Effector CD4-positive, alpha-beta T cell (primary cell): ENCODE results near the gene MBNL2.

Source experiments
- DNase-seq: peaks from one replicate; pipeline ENCODE4 v3.0.0-alpha.2; 2020

MBNL2 gene

DNA sequence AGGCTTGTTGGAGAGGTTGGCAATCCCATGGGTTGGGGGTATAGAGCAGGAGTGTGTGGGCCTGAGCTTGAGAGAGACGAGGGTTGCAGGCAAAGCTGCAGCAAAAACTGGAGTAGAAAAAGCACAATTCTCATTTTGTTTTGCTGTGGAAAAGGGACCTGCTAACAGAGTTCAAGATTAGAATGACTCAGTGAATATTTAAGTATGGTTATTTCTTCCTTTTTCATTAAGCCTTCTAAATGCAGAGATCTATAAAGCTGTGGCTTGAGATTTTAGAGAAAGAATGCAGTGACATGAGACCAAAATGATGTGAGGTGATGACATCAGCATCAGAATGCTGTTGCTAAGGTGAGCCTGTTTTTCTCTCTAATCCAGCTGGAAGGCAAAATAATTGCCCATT lies 10.8 kb upstream of the MBNL2 start:
- DNase-seq, result no peak

- DNase-seq, result no peak
Observed at GRCh38 chr13:97212004-97212403, 10.1 kb upstream of the MBNL2 start.

GRCh38 chr13:97212601-97213040 lies 9.5 kb upstream of the MBNL2 start:
- no peak for DNase-seq

DNA sequence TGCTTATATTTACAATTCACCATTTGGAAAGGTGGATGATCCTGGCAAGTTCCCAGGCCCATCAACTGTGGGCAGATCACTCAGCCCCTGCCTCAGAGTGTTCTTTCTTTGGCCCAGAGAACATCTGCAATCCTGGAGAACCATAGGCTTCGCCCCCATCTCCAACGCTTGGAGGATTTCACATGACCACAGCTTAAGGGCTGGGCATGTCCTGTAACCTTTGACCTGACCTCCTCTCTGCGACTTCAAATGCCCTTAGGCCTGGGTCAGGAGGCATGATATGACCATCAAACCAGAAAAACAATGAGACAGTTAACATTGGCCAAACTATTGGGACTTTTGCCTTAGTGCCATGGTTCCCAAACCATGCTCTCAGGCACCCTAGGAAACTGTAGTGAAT lies 7.2 kb upstream of the MBNL2 start:
- DNase-seq, result no peak

DNA sequence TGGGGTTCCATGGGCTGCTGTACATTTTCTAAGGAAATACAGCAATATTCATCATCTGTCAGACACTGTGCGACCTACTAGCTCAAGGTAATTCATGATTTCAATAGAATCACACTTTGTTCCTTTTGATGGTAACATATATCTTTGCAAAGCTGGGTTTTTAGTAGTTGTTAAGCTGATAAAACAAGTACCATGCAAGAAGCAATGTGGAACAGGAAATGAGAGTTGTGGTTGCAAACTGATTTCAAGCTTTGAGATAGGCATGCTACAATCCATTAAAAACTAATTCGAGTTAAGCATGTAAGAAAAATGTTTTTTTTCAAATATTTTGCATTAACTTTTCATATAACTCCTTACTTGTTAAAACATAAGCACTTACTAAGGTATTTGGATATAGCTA lies 6.8 kb upstream of the MBNL2 start:
- DNase-seq, result no peak

DNA sequence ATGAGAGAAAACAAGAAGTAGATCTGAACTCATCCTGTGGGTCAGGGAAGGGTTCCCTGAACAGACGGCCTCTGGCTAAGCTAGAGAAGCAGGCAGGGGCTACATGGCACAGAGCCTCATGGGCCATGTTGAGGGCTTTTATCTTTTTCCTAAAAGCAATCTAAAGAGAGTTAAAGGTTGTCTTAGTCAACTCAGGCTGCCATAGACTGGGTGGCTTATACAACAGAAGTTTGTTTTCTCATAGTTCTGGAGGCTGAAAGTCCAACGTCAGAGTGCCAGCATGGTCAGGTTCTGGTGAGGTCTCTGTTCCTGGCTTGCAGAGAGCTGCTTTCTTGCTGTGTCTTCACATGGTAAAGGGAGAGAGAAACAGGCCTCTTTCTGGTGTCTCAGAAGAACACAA lies 2.9 kb upstream of the MBNL2 start:
- DNase-seq, result no peak

DNA sequence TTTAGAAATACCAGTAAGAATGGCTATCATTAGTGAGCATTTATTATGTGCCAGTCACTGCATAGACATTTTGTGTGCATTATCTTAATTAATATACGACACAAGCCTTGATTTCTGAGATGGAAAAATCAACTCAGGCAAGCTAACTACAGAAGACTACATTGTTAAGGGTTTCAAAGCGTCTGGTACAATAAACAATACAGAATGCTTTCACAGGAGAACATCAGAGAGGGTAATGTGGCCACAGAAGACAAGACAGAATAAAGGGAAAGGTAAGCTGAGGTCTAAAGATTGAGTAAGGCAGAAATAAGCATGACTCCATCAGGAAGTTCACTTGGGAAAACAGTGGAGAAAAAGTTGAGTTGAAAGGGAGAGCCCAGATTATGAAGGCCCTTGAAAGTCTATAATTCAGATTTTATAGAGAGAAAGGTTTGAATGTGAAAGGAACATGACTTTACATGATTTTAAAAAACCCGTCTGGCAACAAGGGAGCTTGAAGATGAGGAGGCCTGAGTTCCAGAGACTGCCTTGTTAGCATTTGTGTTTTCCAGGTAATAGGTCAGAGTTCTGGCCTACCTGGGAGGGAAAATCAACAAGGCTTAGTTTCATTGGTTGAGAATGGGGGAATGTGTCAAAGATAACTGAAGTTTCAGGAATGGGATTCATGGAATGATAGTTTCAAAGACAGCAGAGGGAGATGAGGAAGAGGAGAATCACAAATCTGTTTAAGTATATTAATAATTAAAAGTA lies 1.8 kb upstream of the MBNL2 start:
- DNase-seq, result no peak

DNA sequence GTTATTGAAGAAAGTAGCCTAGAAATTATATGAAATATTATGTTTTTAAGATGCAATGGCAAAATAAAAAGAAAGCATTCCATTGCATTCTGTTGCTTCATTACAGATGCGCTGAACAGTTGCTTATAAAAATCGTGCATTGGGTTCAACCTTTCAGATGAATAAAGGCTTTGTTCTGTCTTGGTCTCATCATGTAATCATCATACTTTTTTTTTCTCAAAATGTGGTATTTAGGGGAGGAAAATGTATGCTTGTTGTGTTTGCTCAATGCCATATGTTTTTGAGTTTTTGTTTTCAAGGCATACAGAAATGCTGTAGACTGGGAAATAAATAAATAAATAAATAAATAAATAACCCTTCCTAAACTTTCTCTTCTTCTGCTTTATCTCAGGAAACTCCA lies 1.1 kb upstream of the MBNL2 start:
- DNase-seq, result no peak

- DNase-seq, result no peak
Observed at GRCh38 chr13:97221466-97221865, 667 bp upstream of the MBNL2 start.

GRCh38 chr13:97223037-97223710 lies 1.0 kb downstream of the MBNL2 start:
- DNase-seq, result no peak

DNA sequence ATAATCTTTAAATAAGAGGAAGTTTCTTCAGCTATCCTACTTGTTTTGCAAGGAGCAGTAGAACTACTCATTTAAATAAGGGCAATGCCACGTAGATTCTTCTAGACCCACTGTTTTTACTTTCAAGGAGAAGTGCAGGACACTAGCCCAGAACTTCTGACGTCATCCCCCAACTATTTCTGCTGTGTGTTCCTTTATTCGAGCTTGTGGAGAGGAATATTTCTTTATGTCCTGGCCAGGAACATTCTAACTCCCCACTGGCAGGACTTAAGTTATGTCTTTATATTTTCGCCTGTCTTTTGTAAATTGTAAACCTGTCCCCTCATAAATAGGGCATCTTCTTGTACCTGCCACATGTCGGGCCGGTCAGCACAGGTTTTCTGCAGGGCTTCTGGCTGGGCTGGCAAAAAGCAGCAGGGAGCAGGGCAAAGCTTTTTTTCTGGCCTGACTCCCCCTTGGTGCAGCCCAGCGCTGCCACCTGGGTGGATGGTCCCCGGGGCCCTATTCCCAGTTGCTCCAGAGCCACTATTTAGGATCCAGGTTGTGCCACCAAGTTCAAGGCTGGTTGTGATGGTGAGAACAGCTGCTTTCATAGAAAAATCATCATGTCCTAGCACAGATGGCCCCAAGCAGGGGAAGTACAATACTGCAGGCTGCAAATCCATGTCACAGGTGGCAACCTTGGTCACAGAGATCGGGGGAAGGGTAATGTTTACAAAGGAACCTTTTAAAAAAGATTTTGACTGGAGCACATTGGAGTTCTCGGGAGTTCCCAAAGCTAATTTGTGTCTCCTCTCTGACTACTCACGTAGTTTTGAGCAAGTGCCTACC lies 1.8 kb downstream of the MBNL2 start:
- no peak for DNase-seq

- peak; percentile 29 for DNase-seq
Observed at GRCh38 chr13:97224544-97225300, 2.6 kb downstream of the MBNL2 start.

GRCh38 chr13:97225533-97225932 lies 3.4 kb downstream of the MBNL2 start:
- DNase-seq, result no peak

DNA sequence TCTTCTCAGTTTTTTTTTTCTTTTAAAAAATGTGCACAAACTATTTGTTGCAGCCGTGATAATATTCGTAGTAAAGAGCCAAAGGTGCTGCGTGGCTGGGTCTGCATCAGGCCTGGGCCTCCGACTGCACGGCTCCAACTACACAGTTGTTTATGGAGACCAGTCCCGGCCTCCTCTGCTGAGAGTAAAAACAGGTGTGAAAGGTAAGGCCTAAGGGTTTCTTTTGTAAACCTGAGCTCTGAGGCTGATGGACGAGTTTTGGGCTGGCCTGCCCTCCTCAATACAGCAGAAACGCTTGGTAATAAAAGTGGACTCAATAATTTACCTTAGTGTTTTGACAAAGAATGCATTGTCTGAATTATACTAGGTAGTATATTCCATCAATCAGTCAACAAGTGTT lies 3.9 kb downstream of the MBNL2 start:
- no peak for DNase-seq

DNA sequence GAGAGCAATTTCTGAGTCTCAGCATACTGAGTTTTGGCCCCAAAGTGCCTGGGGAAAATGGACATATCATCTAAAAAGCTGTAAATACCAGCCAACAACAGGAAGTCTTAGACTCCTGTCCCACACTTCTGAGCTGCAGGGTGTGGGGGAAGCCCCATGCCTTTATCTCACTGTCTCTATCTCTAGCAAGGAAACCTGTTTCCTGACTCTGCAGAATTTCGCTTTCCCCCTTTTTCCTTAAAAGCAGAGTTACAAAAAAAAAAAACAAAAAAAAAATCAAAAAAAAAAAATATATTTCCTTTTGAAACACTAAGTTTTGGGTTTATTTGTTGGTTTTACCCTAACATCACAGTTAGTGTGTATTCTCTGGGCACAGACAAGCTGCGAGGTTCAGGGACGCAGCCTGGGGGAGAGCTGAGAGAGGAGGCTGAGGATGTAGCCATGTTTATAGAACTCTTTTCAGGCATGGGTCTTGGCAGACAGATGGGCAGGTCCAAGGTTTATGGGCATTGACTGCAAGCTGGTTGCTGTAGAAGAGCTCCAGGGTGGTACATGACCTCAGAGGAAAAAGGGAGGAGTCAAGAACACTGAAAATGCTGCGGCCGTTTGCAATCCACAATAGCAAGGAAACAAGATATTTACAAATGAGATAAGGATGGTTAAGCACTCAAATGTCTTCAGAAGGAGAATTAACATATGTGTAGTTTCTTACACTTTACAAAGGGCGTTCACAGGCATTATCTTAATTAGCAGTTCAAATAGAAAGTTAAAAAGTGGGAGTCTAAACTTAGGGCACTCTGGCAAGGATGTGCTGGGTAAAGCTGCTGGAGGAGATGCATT lies 4.9 kb downstream of the MBNL2 start:
- DNase-seq, result peak; percentile 38

DNA sequence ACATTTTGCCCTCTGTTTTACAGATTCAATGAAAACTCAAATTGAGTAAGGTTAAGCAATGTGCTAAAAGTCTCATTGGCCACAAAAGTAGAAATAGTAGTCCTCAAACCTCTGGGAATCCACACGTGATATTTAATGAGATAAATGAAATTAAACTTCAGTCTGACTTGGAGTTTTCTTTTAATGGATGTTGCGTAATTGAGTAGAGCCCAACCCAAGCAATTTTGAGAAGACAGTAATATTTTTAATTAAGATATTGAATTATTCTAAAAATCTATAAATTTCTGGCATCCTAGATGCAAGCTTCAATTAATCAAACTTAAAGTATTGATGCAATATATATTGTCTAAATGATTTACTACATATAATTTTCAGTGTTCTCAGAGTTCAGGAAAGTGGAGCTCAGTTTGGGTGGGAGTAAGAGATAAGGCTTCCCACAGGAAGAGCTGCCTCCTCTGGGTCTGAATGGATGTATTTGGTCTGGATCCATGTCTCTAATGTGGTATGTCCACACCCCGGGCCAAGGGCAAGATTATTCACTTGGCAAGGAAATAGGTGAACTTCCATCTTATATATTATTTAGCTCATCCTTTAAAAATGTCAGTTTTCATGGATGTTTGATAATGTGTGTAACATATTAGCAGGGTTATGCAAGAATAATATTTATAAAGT lies 6.9 kb downstream of the MBNL2 start:
- DNase-seq, result no peak

DNA sequence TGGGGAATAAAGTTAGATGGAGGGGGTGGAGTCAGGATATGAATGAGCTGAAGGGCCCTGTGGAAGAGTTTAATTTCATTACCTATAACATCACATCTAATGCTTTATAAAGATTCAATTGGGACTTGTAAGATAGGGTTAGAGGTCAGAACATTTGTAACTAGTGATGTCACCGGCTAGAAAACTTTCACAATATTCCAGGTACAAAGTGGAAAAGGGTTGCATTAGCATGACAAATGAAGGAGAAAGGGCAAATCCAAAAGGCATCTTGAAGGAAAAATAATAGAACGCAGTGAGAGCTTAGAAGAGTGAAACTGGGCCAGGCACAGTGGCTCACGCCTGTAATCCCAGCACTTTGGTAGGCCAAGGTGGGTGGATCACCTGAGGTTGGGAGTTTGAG lies 7.6 kb downstream of the MBNL2 start:
- no peak for DNase-seq

DNA sequence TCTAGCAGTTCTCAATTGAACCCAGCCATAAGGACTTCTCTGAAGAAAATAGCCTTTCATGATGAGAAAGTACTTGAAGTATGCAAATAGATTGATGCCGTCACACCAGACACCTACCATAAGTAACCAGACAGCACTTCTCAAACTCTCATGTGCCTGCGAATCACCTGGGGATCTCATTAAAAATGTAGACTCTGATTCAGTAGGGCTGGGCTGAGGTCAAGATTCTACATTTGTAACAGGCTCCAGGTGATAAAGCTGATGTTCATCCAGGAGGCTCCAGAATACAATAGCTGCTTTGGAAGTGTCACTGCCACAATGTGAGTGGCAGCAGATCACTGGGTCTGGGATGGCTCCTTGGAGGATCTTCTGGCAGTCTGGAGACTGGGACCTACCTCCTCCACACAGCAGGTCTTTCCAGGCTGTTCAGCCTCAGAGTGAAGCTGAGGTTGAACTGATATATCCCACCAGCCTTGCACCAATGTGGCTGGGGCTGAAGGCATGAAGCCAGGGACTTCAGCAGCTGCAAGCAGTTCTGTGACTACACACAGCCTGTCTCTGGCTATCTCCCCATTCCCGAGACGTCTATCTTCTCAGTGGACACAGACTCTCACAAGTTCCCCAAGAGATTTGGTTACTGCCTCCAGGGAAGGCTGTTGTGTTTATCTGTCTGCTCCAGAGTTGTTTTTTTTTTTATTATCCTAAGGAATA lies 9.1 kb downstream of the MBNL2 start:
- DNase-seq, result no peak

DNA sequence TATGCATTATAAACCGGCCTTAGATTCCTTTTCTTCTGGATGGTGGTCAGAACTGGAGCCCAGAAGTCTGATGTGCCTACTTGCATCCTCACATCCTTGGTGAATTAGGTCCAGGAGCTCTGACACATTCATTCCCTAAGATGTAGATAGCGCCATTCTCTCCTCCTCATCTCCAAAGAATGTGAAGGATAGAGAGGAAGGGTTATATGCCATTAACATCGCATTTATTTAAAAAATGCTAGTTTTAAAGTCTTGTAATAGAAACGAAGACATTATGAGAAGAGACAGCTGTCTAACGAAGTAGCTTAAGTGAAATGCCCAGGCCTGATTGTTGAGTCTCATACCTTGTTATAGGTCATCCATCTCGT lies 9.7 kb downstream of the MBNL2 start:
- no peak for DNase-seq

GRCh38 chr13:97233499-97233898 lies 11.4 kb downstream of the MBNL2 start:
- no peak for DNase-seq

DNA sequence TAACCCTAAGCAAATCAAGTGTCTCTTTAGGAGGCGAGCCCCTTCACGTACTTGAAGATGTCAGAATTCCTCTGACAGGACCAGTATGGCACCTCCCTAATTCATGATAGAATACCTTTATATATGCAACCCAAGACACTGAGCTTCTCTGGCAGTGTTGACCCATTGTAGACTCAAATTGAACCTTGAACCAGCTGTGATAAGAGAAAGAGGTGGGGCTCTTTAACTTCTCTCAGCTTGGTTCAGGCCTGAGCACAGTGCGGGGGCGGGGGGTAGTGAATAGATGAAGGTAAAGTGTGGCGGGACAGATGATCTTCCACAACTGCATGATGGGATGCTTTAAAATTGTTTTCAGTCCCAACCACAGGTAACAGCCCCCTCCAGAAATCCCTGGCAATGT lies 12.1 kb downstream of the MBNL2 start:
- no peak for DNase-seq
